NCI-H1694 (cell line): ENCODE results near the gene JMJD1C.
"Not testable (repeated sequence)": the region's sequence is repeated elsewhere in the genome, so short reads cannot be mapped to it uniquely, and the experiment has no call there.

Experiments used
- DNase-seq: peaks from one replicate; lab custom pipeline; 2025; lab: John Stamatoyannopoulos, UW

The JMJD1C gene, protein sequence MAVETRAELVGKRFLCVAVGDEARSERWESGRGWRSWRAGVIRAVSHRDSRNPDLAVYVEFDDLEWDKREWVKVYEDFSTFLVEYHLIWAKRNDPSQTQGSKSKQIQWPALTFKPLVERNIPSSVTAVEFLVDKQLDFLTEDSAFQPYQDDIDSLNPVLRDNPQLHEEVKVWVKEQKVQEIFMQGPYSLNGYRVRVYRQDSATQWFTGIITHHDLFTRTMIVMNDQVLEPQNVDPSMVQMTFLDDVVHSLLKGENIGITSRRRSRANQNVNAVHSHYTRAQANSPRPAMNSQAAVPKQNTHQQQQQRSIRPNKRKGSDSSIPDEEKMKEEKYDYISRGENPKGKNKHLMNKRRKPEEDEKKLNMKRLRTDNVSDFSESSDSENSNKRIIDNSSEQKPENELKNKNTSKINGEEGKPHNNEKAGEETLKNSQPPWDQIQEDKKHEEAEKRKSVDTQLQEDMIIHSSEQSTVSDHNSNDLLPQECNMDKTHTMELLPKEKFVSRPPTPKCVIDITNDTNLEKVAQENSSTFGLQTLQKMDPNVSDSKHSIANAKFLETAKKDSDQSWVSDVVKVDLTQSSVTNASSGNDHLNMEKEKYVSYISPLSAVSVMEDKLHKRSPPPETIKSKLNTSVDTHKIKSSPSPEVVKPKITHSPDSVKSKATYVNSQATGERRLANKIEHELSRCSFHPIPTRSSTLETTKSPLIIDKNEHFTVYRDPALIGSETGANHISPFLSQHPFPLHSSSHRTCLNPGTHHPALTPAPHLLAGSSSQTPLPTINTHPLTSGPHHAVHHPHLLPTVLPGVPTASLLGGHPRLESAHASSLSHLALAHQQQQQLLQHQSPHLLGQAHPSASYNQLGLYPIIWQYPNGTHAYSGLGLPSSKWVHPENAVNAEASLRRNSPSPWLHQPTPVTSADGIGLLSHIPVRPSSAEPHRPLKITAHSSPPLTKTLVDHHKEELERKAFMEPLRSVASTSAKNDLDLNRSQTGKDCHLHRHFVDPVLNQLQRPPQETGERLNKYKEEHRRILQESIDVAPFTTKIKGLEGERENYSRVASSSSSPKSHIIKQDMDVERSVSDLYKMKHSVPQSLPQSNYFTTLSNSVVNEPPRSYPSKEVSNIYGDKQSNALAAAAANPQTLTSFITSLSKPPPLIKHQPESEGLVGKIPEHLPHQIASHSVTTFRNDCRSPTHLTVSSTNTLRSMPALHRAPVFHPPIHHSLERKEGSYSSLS (N-terminal part only)

DNA sequence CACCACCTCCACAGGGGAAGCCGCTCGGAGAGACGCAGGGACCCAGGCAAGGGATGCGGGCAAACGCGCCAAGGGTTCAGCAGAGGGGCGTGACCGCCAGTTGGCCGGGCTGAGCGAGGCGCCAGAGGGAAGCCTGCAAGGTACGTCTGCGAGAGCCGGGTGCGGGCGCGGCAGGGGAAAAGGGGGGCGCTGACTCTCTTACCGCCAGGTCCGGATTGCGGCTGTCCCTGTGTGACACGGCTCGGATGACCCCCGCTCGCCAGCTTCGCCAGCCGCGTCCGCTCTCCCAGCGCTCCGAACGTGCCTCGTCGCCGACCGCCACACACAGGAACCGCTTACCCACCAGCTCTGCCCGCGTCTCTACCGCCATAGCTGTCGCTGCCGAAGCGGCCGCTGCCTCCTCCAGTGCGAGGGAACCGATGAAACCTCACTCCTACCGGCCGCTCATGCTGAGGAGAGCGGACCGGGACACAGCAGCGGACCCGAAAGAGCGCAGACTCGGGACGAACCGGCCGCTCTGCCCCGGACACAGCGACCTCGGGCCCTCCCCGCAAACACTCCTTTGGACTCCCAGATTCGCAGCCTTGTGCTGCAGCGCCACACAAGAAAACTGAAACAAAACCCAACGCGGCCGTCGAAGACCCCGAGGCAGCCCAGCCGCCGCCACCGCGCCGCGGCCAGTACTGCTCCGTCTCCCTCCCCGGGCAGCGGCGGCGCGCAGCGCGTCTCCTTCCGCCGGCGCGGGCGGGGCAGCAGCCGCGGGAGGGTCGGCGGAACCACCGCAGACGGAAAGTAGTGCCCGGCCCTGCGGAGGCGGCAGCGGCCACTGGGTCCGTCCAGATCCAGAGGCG, at the start of gene JMJD1C:
Gene JMJD1C (minus strand): TSS at position 685 of the 851 bp plus-strand sequence. CDS start 315 bp downstream, at position 370.
- DNase-seq, result no peak

DNA sequence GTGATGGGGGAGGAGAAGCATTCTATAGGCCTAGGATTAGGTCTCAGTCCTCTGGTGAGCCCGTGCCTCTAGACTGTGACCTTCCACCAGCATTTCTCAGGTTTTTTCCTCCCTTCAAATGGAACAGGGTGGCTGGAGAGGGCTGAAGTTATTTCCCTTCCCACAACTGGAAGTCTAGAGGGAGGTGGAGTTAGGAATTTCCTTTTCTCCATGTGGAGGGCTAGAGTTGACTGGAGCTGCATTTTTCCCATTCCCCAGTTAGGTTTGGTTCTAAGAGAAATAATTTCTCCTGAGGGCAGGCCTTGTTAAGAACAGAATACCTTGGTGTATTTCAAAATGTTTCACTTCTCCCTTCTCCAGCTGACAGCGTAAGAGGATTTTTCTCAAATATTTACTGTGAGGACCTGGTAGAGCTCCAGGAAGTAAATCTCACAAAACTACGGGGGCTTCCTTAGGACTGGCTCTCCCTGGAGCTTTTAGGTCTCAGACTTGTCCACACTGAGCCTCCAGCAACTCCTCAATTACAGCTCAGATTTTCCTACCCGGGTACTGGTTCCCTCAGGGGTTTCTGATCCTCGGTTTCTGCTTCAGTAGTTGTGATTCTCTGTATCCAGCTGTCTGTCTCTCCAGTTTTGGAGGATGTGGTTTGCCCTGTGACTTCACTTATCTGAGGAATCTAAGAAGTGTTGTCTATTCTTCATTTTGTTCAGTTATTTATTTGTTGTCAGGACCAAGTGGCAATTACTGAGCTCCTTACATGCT, 49.4 kb upstream of the JMJD1C start:
- DNase-seq, result no peak

DNA sequence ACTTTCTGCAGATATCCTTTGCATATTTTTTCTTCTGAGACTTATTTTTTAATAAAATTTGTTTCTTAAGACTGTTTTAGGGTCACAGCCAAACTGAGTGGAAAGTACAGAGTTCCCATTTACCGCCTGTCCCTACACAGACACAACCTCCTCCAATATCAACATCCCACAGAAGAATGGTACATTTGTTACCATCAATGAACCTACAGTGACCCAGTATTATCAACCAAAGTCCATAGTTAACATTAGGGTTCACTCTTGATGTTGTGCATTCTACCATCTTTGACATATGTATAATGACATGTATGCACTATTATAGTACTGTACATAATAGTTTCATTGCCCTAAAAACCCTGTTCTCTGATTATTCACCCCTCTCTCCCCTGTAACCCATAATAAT, 40.8 kb upstream of the JMJD1C start:
- no peak for DNase-seq

DNA sequence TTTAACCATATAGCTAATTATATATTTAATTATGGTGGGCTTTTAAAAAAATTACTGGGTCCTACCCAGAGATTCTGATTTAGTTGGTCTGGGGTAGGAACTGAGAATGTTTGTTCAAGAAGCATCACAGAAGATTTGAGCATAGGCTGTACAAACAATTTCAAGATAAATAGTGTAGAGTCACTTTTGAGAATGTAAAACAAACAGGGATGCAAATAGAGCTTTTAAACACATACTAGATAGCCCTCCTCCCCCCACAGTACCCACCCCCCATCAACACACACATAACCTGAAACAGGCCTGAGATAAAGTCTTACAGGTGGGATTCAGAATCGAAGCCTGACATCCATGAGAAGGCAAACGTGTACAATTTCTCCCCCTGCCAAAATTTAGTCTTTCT, 39.8 kb upstream of the JMJD1C start:
- DNase-seq, result no peak

DNA sequence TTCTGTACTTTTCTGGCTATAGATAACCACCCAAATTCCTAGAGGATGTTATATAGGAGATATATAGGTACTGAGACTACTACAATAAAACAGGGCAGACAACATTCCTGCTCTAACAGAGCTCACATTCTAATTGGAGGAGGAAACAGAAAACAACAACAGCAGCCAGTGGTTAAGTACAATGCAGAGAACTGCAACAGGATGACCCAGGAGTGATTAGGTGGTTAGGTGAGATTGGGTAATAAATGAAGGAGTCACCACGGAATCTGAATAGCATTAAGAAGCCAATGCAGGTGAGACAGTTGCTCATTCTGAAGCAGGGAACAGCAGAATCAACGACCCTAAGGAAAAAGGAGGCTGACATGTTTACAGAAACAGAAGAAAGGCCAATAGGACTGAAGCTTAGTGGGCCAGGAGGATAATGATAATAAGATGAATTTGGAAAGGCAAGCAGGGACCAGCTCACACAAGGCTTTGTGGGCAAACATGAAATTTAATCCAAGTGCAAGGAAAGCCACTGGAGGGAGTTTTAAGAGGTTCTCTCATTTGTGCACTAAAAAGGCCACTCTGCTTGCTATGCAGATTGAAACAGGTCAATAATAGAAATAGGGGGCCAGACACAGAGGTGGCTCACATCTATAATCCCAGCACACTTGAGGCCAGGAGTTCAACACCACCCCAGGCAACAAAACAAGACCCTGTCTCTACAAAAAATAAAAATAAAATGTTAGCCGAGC, 38.5 kb upstream of the JMJD1C start:
- no peak for DNase-seq

DNA sequence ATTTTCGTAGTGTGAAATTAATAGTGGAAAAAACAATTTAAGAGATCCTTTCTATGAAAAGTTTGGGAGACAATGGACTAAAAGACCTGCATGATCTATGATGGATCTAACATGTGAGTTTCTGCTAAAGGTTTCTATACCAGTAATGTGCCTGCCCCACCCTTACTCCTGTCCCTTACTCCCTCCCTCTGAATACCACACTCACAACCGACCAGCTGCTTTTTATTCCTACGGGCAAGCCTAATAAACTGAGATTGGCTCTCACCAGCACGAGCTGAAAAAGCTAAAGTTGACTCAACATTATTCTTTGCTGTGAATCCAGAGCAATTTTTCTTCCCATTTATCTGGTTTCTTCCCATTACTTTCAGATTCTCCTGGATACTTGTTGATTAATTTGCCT, 37.6 kb upstream of the JMJD1C start:
- no peak for DNase-seq

DNA sequence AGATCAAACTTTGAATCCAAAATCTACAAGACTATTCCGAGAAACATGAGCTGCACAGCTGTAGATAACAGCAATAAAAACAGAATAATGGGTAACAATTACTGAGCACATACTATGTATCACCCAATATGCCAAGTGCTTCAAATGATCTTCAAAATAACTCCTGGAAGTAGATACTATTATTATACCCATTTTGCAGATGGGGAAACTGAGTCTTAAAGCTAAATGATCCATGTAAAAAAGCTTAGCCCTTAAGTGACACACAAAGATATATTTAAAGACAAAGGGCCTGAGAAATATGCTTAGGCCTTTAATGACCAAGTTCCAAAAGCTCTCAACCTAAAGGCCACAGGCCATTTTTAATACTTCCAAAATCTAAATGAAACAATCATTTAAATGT, 37.1 kb upstream of the JMJD1C start:
- DNase-seq, result no peak

DNA sequence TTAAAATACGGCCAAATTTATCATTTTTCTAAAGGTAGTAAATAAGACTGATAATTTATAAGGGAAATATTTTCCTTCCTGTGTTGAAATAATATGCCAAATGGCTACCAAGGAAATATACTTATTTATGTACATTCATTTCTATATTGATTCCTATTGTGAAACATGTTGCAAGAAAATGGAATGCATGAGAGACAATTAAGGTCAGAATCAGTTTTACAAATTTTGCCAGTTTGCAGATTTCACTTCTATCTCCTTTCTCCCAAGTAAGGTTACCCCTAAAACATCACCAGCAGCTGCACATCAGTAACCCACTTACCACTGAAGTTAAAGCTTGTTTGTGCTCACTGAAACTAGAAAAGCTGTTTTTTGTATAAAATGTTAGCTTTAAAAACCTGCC, 36.2 kb upstream of the JMJD1C start:
- DNase-seq, result no peak

DNA sequence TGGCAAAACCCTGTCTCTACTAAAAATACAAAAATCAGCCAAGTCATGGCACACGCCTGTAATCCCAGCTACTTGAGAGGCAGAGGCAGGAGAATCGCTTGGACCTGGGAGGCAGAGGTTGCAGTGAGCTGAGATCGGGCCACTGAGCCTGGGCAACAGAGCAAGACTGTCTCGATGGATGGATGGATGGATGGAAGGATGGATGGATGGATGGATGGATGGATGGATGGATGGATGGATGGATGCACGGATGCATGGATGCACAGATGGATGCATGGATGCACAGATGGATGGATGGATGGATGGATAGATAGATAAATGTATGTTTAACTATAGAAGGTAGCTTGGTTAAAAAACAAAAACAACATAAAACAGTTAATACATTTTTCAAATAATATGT, 34.8 kb upstream of the JMJD1C start:
- not testable (repeated sequence) for DNase-seq

DNA sequence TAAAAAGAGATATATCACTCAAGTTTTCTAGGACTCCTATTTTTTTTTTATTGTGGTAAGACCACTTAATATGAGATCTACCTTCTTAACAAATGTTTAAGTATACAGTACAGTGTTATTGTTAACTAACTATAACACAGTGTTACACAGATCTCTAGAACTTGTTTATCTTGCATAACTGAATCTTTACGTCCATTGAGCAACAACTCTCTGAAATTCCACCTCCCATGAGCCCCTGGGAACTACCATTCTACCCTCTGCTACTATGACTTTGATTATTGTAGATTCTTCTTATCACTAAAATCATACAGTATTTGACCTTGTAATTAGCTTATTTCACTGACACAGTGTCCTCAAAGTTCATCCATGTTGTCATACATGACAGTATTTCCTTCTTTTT, 32.9 kb upstream of the JMJD1C start:
- DNase-seq, result no peak

DNA sequence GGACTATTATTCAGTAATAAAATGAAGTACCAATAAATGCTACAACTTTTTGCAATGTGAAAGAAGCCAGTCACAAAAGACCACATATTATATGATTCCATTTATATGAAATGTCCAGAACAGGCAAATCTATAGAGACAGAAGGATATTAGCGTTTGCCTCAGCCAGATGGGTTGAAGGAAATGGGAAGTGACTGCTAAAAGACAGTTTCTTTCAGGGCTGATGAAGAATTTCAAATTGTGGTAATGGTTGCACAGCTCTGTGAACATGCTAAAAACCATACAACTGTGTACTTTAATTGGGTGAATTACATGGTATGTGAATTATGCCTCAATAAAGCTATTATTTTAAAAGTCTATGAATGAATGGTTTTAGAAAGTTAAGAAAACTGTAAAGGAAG, 31.5 kb upstream of the JMJD1C start:
- no peak for DNase-seq

DNA sequence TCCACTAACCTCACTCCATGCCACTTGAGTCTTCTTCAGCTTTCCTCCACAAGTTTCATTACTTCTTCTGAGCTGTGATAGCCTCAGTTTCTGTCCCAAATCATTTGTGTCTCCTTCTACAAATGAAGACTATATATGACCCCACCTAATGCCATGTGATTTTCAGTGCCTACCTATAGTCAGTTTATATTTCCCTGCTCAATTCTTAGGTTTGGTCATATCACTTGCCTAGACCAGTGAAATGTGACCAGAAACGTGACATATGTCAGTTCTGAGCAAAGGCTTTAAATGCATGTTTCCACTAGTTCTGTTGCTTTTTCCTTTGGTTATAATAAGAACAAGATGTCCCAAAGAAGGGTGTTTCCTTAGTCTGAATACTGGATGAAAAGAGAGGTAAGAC, 30.8 kb upstream of the JMJD1C start:
- no peak for DNase-seq

DNA sequence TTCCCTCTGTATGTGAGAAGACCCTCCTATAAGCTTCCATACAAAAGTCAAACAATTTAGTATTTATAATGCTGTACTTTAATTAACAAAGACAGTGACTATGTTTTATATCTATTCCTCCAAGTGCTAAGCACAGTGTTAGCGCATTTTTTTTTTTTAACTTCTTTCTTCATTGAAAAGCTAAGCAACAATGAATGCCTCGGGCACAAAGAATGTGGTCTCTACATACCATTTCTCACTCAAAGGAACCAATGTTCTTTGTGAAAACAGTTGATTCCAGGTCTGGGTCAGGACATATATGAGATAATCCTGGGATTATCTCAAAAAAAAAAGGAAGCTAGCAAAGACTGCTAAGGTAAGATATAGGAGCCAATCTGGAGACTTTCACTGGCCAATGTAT, 29.2 kb upstream of the JMJD1C start:
- DNase-seq, result no peak

DNA sequence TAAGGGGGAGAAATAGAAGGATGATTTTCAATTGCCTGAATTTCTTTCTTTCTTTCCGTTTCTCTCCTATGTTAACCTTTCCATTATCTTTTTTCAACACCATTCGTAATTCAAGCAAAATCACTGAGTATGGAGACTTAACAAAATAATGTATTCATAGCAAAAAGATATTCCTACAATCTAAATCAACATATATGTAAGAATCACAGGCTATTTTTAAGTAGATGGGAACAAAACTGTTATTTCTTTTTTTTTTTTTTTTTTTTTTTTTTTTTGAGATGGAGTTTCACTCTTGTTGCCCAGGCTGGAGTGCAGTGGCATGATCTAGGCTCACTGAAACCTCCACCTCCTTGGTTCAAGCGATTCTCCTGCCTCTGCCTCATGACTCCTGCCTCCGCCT, 27.2 kb upstream of the JMJD1C start:
- no peak for DNase-seq

DNA sequence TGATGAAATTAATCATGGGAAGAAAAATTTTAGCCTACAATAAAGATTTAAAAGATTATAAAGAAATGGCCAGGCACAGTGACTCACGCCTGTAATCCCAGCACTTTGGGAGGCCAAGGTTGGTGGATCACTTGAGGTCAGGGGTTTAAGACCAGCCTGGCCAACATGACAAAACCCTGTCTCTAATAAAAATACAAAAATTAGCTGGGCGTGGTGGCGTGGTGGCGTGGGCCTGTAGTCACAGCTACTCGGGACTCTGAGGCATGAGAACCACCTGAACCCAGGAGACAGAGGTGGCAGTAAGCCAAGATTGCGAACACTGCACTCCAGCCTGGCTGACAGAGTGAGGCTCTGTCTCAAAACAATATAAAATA, 26.5 kb upstream of the JMJD1C start:
- not testable (repeated sequence) for DNase-seq

DNA sequence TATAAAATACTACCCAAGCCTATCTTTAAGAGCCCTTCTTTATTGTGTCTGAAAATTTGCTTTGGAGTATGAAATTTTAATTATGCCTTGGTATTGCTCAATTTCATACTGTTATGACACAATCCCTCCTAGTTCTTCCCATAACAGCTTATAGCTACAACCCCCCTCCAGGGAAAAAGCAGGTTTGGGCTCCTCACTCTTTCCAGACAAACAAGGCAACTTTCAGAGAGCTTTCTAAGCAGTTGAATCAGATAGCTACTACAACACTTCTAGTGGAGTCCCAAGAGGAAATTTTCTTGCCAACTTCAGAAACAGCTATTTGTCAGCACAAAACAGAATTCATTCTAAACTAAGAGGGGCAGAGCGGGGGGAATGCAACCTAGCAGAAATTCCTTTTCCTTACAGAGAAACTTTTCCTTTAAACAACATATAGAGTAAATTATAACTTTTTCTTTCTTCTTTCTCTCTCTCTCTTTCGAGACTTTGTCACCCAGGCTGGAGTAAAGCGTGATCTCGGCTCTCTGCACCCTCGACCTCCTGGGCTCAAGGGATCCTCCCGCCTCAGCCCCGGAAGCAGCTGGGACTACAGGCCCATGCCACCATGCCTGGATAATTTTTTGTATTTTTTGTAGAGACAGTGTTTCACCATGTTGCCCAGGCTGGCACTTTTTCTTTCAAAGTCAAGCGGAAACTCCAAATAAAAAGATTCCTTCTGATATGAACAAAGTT, 26.0 kb upstream of the JMJD1C start:
- no peak for DNase-seq

DNA sequence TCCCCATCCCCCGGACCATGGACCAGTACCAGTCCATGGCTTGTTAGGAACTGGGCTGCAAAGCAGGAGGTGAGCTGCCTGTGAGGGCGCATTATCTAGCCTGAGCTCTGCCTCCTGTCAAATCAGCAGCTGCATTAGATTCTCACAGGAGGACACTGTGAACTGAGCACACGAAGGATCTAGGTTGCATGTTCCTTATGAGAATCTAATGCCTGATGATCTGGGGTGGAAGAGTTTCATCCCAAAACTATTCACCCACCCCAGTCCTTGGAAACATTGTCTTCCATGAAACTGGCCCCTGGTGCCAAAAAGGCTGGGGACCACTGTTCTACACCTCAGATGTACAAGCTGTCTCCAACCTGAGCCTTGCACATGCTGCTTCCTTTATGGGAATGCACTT, 24.1 kb upstream of the JMJD1C start:
- no peak for DNase-seq

DNA sequence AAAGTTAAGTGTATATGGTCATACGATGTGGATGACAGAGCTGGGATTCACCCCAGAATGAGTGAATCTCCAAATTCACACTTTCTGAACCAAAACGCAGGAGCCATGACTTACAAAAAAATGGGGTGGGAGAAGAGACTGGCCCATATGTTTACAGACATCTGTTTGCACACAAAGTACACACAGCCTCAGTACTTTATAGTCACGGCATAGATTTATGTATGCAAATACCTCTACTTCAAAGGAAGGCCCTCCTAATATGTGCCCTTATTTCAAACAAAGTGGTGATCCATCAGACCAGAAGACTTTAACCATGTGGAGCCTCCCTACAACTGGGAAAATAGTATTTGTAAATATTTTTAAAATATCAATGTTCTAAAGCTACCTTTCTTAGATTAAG, 22.2 kb upstream of the JMJD1C start:
- DNase-seq, result no peak

DNA sequence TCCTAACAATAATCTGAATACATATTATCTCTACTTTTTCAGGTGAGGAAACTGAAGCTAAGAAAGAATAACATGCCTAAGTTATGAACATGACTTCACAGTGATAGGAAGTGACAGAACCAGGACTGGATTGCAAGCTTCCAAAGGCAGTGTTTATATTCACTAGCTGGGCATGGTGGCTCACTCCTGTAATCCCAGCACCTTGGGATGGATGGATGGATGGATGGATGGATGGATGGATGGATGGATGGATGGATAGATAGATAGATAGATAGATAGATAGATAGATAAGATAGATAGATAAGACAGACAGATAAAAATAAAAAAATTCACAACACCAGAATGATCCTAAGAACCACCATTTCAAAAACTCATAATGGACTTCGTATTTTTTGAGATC, 18.2 kb upstream of the JMJD1C start:
- DNase-seq, result no peak
